Endothelial cell of umbilical vein (primary cell): Measurements from ENCODE around the gene ERFL. TPM values are rescaled to one million over a fixed set of nuclear protein-coding genes. Genes with fewer than 3 reads are reported as not detected.

ENCODE experiments used
- BruUV-seq: library from RNA; stranded (reverse); fragments of 400-500 nt; replicated peaks from 2 replicates; lab custom pipeline; 2021; lab: Mats Ljungman, UMichigan
- CTCF ChIA-PET: fragments of 300-600, 350-600 bp; sonication (Branson Sonifier 250); formaldehyde crosslinking; loops from one replicate; lab custom pipeline; 2021; ENCODE audit warnings: antibody characterized with exemption, inconsistent platforms; lab: Charles Lee
- POLR2A ChIA-PET: fragments of 300-600, 350-600 bp; sonication (Branson Sonifier 250); formaldehyde crosslinking; loops from one replicate; lab custom pipeline; 2021; ENCODE audit warnings: antibody characterized with exemption, inconsistent platforms; lab: Charles Lee
- DNase-seq: peaks from one replicate; pipeline ENCODE4 v3.0.0-alpha.2; 2011; ENCODE audit warnings: low read depth, low spot score
- FAIRE-seq: peaks from 2 replicates; lab custom pipeline; 2011; peaks lifted over from hg19 to GRCh38; lab: Jason Lieb, UNC
- H2AFZ ChIP-seq: 2 replicates; pipeline ENCODE4 v1.6.0; 2012; ENCODE audit warnings: low read depth, low read length, control low read depth, inconsistent platforms
- H3K27ac ChIP-seq: 2 replicates; pipeline ENCODE4 v1.5.1; 2011; ENCODE audit warnings: low read depth, mild to moderate bottlenecking, control low read depth, low read length, moderate library complexity; ENCODE audit not compliant: insufficient read depth
- H3K27me3 ChIP-seq, 2 experiments: 2 replicates each; pipeline versions ENCODE4 v1.6.0 to v1.6.1; 2011; ENCODE audit warnings: low read length in 2 of 2, mixed read lengths in 1 of 2; ENCODE audit not compliant: control insufficient read depth in 2 of 2, insufficient read depth in 2 of 2
- H3K36me3 ChIP-seq, 2 experiments: 2 replicates in 1 of 2; 3 replicates in 1 of 2; pipeline ENCODE4 v1.5.1; 2011; ENCODE audit warnings: low read length in 2 of 2, mild to moderate bottlenecking in 1 of 2, moderate library complexity in 1 of 2; ENCODE audit not compliant: control insufficient read depth in 2 of 2, insufficient read depth in 2 of 2; ENCODE audit errors: extremely low read depth in 1 of 2
- H3K4me1 ChIP-seq: 3 replicates; pipeline ENCODE4 v1.5.1; 2011; ENCODE audit warnings: mild to moderate bottlenecking, low read length; ENCODE audit not compliant: control insufficient read depth, insufficient read depth; ENCODE audit errors: extremely low read depth
- H3K4me2 ChIP-seq: 2 replicates; pipeline ENCODE4 v1.6.1; 2011; ENCODE audit warnings: low read length, control low read depth, mixed read lengths; ENCODE audit not compliant: insufficient read depth
- H3K4me3 ChIP-seq, 3 experiments: fragments of 200-600 bp in 1 of 3; sonication (generic), shearing (Covaris generic) in 1 of 3; replicated peaks in 1 of 3; 2 replicates each; pipeline ENCODE4 v1.5.1; 2011 to 2016; ENCODE audit warnings: control low read depth in 3 of 3, low read length in 3 of 3, mild to moderate bottlenecking in 2 of 3, inconsistent platforms in 1 of 3, low read depth in 1 of 3, moderate library complexity in 1 of 3; ENCODE audit not compliant: insufficient read depth in 1 of 3
- H3K79me2 ChIP-seq: 2 replicates; pipeline ENCODE4 v1.6.0; 2012; ENCODE audit warnings: low read length, inconsistent platforms; ENCODE audit not compliant: control insufficient read depth, insufficient read depth
- H3K9ac ChIP-seq: replicated peaks from 2 replicates; pipeline ENCODE3; 2011; ENCODE audit warnings: low read length, control low read depth; ENCODE audit not compliant: insufficient read depth; ENCODE audit errors: extremely low read depth
- H3K9me1 ChIP-seq: replicated peaks from 3 replicates; pipeline ENCODE4 v1.6.0; 2011; ENCODE audit warnings: mild to moderate bottlenecking, low read length; ENCODE audit not compliant: control insufficient read depth, insufficient read depth; ENCODE audit errors: extremely low read depth
- H3K9me3 ChIP-seq: replicated peaks from 2 replicates; pipeline ENCODE4 v1.5.1; 2012; ENCODE audit warnings: low read length, inconsistent platforms; ENCODE audit not compliant: control insufficient read depth, insufficient read depth
- H4K20me1 ChIP-seq: replicated peaks from 2 replicates; pipeline ENCODE3; 2011; ENCODE audit warnings: mild to moderate bottlenecking, low read length; ENCODE audit not compliant: control insufficient read depth, insufficient read depth; ENCODE audit errors: extremely low read depth
- EZH2 ChIP-seq: IDR thresholded peaks from 2 replicates; pipeline ENCODE4 v1.6.1; 2012; ENCODE audit warnings: borderline replicate concordance, low read depth, mild to moderate bottlenecking, moderate library complexity, low read length, inconsistent platforms; ENCODE audit not compliant: severe bottlenecking
- FOS ChIP-seq: IDR thresholded peaks from 2 replicates; pipeline ENCODE4 v1.6.1; 2011; ENCODE audit warnings: mild to moderate bottlenecking, low read length, moderate library complexity, borderline replicate concordance; ENCODE audit not compliant: insufficient read depth
- GATA2 ChIP-seq: IDR thresholded peaks from 2 replicates; pipeline ENCODE4 v1.7.0; 2011; ENCODE audit warnings: low read depth, mild to moderate bottlenecking, moderate library complexity, mixed read lengths, low read length; ENCODE audit not compliant: insufficient read length, insufficient read depth
- JUN ChIP-seq: IDR thresholded peaks from 2 replicates; pipeline ENCODE4 v1.6.1; 2011; ENCODE audit warnings: borderline replicate concordance, low read depth; ENCODE audit not compliant: insufficient read length, insufficient read depth
- MAX ChIP-seq: IDR thresholded peaks from 2 replicates; pipeline ENCODE4 v1.6.1; 2011; ENCODE audit not compliant: insufficient read depth, insufficient read length
- MYC ChIP-seq: IDR thresholded peaks from one replicate; pipeline ENCODE4 v1.6.1; 2011; ENCODE audit warnings: mild to moderate bottlenecking, low read depth, low read length
- POLR2A ChIP-seq: IDR thresholded peaks from 2 replicates; pipeline ENCODE4 v1.6.1; 2012; ENCODE audit warnings: low read depth, mild to moderate bottlenecking, control low read depth, low read length
- POLR2AphosphoS5 ChIP-seq: IDR thresholded peaks from 2 replicates; pipeline ENCODE4 v1.6.1; 2012; ENCODE audit warnings: low read depth, mild to moderate bottlenecking, control low read depth, low read length, moderate library complexity; ENCODE audit not compliant: insufficient read depth
- dilution Hi-C: fragments of 300-500 bp; cut with MboI; formaldehyde crosslinking; loops from one replicate; pipeline ENCODE4 v1.15.0; 2019; ENCODE audit warnings: low sequenced_read_pairs; ENCODE audit not compliant: extremely low pct_ligation_motif_present
- intact Hi-C: fragments of 100-400 bp; cut with micrococcal nuclease; formaldehyde crosslinking; loops from one replicate; pipeline ENCODE4 v1.10.0; 2022
- polyA plus RNA-seq, 4 experiments: library from polyadenylated mRNA; depleted of rRNA in 3 of 4; stranded (reverse) in 3 of 4; unstranded in 1 of 4; fragments of >200 nt; gene quantifications; 2 replicates each; pipeline versions ENCODE4 v1.2.1 to v1.2.3, GENCODE V29; 2011 to 2012; ENCODE audit warnings: missing spikeins in 1 of 4
- total RNA-seq: library from RNA; stranded (reverse); gene quantifications from 2 replicates; pipeline ENCODE4 v1.2.3, GENCODE V29; 2021
- TF ChIP-seq, protein P1 (sequence below), 2 donors: IDR thresholded peaks; 1 replicate in 1 of 2; 2 replicates in 1 of 2; pipeline ENCODE4 v1.5.1; 2011; ENCODE audit warnings: low read length in 2 of 2, mild to moderate bottlenecking in 2 of 2, moderate library complexity in 2 of 2, control low read depth in 1 of 2, inconsistent platforms in 1 of 2, low read depth in 1 of 2; ENCODE audit not compliant: insufficient read depth in 1 of 2; ENCODE audit errors: extremely low read depth in 1 of 2

ERFL gene
- total and polyA plus RNA-seq, 2 donors (not counting 3 experiments of a cell fraction or from before 2014, with no cell fraction given) = not detected

GRCh38 chr19:41889896-41890295 lies 38.4 kb downstream of the ERFL start:
- CTCF ChIA-PET = interaction anchor here (1.1 to 1.6 kb wide), 2 partner anchors 9 to 17 kb away, joined by 3 to 5 read pairs; no protein-coding TSS in a partner anchor
- Histone ChIP-seq H3K4me2 (no peak overlapping the region), H3K27me3 (no peaks in the 10 kb centered on the region), H2AFZ (no peak overlapping the region), H3K4me3 (no peak overlapping the region), H3K79me2 (peaks cover 18% of the 10 kb centered on the region), H3K27ac (no peak overlapping the region), H3K4me1 (peaks cover 11% of the 10 kb centered on the region), H4K20me1 (no peaks in the 10 kb centered on the region), H3K9me3 (no peaks in the 10 kb centered on the region), H3K9ac (no peak overlapping the region), H3K36me3 (peaks cover 4 to 18% of the 10 kb centered on the region in 2 experiments), H3K9me1 (no peaks in the 10 kb centered on the region)
- POLR2A ChIA-PET = no interaction called here
- FAIRE-seq (no peak), DNase-seq (no peak)
- TF ChIP-seq JUN (no peak), FOS (no peak), POLR2A (no peak), POLR2AphosphoS5 (no peak), EZH2 (no peak), MAX (no peak), MYC (no peak), GATA2 (no peak)
- TF ChIP-seq, protein P1, sequence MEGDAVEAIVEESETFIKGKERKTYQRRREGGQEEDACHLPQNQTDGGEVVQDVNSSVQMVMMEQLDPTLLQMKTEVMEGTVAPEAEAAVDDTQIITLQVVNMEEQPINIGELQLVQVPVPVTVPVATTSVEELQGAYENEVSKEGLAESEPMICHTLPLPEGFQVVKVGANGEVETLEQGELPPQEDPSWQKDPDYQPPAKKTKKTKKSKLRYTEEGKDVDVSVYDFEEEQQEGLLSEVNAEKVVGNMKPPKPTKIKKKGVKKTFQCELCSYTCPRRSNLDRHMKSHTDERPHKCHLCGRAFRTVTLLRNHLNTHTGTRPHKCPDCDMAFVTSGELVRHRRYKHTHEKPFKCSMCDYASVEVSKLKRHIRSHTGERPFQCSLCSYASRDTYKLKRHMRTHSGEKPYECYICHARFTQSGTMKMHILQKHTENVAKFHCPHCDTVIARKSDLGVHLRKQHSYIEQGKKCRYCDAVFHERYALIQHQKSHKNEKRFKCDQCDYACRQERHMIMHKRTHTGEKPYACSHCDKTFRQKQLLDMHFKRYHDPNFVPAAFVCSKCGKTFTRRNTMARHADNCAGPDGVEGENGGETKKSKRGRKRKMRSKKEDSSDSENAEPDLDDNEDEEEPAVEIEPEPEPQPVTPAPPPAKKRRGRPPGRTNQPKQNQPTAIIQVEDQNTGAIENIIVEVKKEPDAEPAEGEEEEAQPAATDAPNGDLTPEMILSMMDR (IDR thresholded peaks at IDR 0.05; ENCODE audit: extremely low read depth in 1 of 2, insufficient read depth in 1 of 2, low read depth in 1 of 2, low read length in 2 of 2) = no peak
- intact Hi-C loops = no loop called here
- no TSS peak for BruUV-seq
- dilution Hi-C loops = no loop called here
